DMS 273 (cell line): ENCODE data around the gene OR4K13.

Source experiments
- DNase-seq: peaks from one replicate; lab custom pipeline; 2025; ENCODE audit not compliant: unreplicated experiment; lab: John Stamatoyannopoulos, UW

OR4K13 gene, protein sequence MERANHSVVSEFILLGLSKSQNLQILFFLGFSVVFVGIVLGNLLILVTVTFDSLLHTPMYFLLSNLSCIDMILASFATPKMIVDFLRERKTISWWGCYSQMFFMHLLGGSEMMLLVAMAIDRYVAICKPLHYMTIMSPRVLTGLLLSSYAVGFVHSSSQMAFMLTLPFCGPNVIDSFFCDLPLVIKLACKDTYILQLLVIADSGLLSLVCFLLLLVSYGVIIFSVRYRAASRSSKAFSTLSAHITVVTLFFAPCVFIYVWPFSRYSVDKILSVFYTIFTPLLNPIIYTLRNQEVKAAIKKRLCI

DNA sequence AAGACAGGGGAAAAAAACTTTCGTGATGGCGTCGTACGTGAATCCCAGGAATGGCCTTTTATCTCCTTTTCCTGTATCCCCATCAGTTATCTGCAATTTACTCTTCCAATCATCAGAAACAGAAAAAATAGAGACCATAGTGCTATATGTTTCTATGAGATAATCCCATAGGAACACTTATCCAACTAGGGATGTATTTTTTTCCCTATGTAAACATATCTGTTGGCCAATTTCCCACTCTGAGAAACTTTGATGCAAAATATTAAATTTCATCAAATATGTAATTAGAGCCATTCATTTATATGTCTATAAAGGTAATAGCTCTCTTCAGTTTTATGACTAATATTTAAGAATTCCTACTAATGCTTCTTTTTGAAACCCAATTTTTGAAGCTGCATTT is at the start of gene OR4K13:
OR4K13 (minus strand) TSS at position 101 of the 400 bp plus-strand sequence. CDS start 1,280 bp downstream, outside the sequence.
- DNase-seq = no peak

DNA sequence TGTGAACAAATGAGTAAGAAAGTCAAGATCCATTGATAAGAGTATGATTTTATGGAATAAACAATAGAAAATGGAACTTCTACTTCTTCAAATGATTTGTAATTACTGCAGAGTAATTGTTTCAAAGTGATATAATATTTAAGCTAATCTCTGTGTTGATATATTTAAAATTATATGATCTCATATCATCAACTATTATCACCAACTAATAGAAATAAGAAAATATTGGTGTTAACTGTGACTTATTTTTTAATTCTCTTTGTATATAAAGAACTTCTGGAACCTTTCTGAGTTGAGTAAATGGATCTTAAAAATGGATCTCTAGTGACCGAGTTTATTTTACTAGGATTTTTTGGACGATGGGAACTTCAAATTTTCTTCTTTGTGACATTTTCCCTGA is 23.9 kb upstream of the OR4K13 start, which contains the start of gene OR4L1:
OR4L1 (plus strand) TSS at position 301 of the 400 bp plus-strand sequence; CDS start at position 301, 0 bp downstream.
- DNase-seq = no peak

DNA sequence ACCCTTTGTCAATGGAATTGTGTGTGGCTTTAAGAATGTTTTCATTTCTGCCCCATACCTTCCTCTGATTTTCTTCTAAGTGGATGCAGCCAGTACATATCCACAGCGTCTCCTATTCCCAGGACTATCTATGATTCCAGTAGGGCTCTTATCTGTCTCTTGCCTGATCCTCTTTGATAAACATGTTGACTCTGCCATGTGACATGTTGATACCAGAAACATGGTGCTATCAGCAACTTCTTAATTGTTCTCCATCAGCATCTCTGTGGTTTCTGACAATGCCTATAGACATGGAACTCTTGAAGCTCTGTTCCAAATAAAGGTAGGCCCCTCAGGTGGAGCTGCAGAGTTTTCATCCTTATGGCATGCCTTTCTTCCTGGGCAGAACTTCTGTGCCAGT is 12.4 kb upstream of the OR4K13 start:
- DNase-seq = no peak

DNA sequence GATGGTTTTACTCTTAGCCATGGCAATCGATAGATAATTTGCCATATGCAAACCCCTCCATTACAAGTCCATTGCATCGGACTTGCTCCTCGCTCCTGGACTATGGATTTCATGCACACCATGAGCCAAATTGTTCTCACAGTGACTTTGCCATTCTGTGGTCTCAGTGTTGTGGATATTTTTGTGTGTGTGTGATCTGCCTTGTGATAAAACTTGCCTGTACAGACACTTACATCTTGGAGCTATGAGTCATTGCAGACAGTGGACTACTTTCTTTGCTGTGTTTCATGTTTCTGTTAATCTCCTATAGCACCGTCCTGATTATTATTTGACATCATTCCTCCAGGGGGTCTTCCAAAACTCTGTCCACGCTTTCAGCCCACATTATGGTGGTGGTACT is 8.4 kb upstream of the OR4K13 start:
- DNase-seq = no peak

DNA sequence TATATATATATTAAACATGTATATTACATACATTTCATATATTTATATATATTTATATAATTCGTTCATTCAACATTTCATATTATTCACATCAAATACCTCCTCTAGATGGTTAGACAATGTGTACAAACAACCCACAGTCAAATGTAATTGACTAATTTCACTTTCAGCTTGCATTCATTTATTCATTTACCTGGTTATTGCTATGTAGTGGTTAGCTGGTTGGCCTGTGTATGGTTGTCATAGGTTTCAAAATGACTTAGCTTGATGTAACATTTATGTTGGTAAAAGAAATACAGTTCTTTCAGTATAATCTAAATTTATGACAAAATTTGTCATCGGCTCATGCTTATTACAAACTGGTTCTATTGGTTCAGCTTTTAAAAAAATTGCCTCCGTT is 389 bp downstream of the OR4K13 start:
- DNase-seq = no peak

GRCh38 chr14:20031058-20031457 is 4.8 kb downstream of the OR4K13 start:
- no peak for DNase-seq

DNA sequence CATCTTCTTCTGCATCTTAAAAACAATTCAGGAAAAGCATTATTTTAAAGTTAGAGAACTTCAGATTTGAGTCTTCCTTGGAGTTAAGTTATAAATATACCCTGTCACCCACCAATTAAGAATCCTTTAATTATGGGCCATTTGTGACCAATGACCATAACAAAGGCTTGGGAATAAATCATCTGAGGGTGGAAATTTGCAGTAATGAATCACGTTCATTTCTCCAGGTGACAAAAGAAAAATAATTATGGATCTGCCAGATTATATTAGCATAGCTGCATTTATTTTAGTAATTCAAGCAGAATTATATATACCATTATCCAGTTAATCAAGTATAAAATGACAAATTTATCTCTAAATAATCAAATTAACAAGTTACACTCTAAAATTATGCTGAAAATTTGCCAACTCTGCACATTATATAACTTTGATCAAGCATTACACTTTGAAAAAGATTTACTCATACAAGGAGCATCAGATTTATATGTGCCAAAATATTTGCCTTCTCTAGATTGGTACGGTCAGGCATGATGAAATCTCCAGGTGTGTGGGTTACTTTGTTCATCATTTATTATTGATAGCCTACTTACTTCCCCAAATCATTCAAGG is 16.5 kb downstream of the OR4K13 start, which contains the start of gene OR4K14:
OR4K14 (minus strand) TSS at position 51 of the 609 bp plus-strand sequence. CDS start 4,114 bp downstream, outside the sequence.
- DNase-seq = no peak

DNA sequence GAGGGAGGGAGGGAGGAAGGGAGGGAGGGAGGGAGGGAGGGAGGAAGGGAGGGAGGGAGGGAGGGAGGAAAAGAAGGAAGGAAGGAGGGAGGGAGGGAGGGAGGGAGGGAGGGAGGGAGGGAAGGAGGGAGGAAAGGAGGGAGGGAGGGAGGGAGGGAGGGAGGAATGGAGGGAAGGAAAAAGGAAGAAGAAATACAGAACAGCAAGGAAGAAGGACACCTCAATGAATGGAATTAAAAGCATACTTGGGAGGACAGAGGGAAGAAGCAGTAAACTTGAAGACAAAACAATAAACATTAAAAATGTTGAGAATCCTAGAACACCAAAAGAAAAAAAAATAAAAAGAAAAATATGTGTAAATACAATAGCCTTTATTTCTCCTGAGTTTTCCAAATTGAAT is 27.7 kb downstream of the OR4K13 start:
- no peak for DNase-seq

DNA sequence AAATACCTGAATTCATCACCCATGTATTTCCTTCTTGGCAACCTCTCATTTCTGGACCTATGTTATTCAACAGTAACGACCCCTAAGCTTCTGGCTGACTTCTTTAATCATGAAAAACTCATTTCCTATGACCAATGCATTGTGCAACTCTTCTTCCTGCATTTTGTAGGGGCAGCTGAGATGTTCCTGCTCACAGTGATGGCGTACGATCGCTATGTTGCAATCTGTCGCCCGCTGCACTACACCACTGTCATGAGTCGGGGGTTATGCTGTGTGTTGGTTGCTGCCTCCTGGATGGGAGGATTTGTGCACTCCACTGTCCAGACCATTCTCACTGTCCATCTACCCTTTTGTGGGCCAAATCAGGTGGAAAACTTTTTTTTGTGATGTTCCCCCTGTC is 33.5 kb downstream of the OR4K13 start:
- DNase-seq = no peak

DNA sequence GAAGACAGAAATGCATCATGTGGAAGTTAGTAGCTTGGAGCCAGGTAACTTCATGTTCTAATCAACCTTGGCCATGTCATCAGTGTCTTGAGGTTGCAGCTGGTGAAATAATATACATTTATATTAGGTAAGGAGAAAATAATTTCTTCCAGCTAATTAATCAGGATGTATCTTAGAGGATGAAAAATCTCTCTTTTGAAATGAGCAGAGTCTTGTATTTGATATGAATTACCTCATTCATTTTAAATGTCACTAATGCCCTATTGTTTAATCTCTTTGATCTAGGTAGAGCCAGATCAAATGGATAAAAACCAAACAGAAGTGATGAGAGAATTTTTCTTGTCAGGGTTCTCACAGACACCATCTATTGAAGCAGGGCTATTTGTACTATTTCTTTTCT is 34.0 kb downstream of the OR4K13 start, which contains the start of gene OR4Q2:
OR4Q2 (plus strand) TSS at position 301 of the 400 bp plus-strand sequence.
- DNase-seq = no peak

- no peak for DNase-seq
Observed at GRCh38 chr14:19993438-19993837, 42.4 kb downstream of the OR4K13 start.
